GM10248 (cell line): ENCODE measurements around the gene ZIC4.

ENCODE experiments used
- CTCF ChIA-PET: fragments of 300-600 bp; sonication (Branson Sonifier 250); formaldehyde crosslinking; extraction: SDS; loops from one replicate; lab custom pipeline; 2021; ENCODE audit warnings: antibody characterized with exemption; lab: Yijun Ruan, JAX
- POLR2A ChIA-PET: fragments of 350-650 bp; sonication (Branson Sonifier 250); formaldehyde crosslinking; extraction: SDS; loops from one replicate; lab custom pipeline; 2020; ENCODE audit warnings: antibody characterized with exemption; lab: Yijun Ruan, JAX
- DNase-seq: peaks from one replicate; pipeline ENCODE4 v3.0.0; 2012; ENCODE audit errors: extremely low spot score
- TF ChIP-seq, protein P1 (sequence below): IDR thresholded peaks from 2 replicates; pipeline ENCODE4 v1.5.1; 2012; ENCODE audit warnings: mild to moderate bottlenecking, low read depth; ENCODE audit errors: extremely low read depth, missing control alignments, control extremely low read depth

Gene ZIC4

DNA sequence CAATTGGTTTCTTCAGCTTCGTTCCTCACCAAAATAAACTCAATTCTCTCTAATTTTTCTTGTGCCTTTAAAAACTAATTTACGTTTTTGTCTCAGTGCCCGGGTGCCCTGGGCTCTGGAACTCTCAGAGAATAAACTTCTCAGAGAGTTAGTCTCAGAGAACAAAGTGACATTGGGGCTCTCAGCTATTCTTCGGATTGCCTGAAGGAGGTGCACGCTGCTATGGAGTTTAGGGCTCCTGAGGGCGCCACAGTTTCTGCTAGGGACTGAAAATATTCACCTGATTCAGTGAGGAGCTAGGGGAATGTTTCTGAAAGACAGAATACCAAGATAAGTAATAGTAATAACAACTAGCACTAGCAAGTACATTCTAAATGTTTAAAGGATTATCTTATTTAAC, 22.7 kb downstream of the ZIC4 start:
- POLR2A ChIA-PET: no interaction called here
- no peak for DNase-seq
- CTCF ChIA-PET: interaction anchor here (1.5 kb wide), 1 partner anchor 16 kb away, joined by 3 read pairs; no protein-coding TSS in a partner anchor
- TF ChIP-seq, protein P1, sequence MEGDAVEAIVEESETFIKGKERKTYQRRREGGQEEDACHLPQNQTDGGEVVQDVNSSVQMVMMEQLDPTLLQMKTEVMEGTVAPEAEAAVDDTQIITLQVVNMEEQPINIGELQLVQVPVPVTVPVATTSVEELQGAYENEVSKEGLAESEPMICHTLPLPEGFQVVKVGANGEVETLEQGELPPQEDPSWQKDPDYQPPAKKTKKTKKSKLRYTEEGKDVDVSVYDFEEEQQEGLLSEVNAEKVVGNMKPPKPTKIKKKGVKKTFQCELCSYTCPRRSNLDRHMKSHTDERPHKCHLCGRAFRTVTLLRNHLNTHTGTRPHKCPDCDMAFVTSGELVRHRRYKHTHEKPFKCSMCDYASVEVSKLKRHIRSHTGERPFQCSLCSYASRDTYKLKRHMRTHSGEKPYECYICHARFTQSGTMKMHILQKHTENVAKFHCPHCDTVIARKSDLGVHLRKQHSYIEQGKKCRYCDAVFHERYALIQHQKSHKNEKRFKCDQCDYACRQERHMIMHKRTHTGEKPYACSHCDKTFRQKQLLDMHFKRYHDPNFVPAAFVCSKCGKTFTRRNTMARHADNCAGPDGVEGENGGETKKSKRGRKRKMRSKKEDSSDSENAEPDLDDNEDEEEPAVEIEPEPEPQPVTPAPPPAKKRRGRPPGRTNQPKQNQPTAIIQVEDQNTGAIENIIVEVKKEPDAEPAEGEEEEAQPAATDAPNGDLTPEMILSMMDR: no peak

DNA sequence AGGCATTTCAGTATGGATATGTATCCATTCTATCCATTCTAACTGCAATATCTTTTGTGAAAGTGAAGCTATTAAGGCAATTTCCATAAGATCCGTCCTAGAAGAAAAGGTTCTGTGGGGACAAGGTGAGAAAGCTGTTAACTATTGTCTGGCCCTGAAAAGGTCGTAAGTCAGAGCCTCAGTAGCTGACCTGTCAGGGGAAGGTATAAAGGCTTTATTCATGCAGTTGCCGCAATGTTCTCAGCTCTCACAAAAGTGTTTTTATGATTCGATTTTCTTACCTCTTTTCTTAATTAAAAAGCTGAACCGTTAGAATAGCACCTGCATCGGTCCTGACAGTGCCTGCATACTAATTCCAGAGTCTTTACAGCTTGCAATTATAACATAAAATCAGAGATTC, 24.7 kb downstream of the ZIC4 start:
- CTCF ChIA-PET: interaction anchor here (0.9 to 1.2 kb wide), 2 partner anchors 12 to 43 kb away, joined by 3 to 4 read pairs; no protein-coding TSS in a partner anchor
- POLR2A ChIA-PET: no interaction called here
- DNase-seq: no peak
- TF ChIP-seq, protein P1: no peak

DNA sequence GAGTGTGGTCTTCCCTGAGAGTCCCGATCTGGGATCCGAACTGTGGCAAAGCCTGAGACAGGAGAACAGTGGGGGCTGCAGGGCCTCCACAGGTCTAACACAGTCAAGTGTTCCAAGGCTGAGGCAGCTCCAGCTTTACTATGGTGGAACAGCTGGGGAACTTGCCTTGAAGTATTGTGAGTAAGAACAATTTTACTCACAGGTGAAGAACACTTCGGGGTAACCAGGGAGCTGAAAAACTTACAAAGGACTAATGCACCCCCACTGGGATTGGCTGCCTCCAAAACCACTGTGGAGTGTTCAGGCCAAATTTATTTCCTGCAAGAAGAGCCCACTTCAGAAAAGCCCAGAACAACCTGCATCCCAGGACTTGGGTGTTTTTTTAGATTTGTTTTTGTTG, 25.4 kb downstream of the ZIC4 start:
- ChIA-PET POLR2A (no interaction called here), CTCF (interaction anchor here (0.9 kb wide), 1 partner anchor 43 kb away, joined by 4 read pairs; no protein-coding TSS in a partner anchor)
- TF ChIP-seq, protein P1: no peak
- no peak for DNase-seq

DNA sequence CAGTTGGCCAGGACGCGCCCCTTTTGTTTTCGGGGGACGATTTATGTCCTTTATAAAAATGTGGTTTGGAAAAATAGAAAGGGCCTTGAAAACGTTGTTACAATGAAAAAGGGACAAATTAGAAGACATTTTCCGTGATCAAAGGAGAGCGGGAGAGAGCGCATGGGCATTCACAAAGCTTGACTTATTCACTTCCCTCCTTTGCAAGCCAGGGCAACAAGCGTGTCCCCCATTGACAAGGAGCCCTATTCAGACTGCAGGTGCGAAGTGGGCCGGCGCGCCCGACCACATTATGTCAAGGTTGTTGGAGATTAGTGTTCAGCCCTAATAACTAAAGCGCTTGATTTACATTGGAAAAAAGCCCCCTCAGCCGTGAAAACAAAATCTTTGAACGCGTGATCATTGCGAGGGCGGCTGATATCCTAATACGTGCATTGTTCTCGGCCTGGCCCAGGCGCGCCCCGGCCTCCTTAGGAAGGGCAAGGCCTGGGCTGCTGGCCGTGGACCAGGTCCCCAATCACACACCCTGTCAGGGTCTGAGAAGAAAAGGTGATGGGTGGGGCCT, 25.9 kb downstream of the ZIC4 start:
- CTCF ChIA-PET: no interaction called here
- TF ChIP-seq, protein P1: no peak
- no peak for DNase-seq
- POLR2A ChIA-PET: no interaction called here

DNA sequence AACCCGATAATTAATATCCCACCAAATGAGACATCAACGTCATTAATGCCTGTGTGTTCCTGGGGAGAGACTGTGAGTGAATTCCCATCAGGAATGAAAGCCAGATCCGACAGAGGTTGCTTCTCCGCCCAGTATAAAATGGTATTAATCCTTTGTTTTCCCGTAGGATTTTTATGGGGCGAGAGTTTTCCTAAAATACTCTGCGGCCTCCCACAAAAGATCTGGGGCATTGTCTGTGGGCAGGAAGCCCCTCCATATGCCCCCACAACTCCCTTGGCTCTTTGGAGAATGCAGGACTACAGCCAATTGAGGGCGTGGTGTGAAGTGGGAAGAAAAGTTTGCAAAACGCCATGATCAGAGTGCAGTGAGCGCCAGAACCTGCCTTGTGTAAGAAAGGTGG, 26.7 kb downstream of the ZIC4 start:
- TF ChIP-seq, protein P1: no peak
- no peak for DNase-seq
- ChIA-PET POLR2A (no interaction called here), CTCF (no interaction called here)

DNA sequence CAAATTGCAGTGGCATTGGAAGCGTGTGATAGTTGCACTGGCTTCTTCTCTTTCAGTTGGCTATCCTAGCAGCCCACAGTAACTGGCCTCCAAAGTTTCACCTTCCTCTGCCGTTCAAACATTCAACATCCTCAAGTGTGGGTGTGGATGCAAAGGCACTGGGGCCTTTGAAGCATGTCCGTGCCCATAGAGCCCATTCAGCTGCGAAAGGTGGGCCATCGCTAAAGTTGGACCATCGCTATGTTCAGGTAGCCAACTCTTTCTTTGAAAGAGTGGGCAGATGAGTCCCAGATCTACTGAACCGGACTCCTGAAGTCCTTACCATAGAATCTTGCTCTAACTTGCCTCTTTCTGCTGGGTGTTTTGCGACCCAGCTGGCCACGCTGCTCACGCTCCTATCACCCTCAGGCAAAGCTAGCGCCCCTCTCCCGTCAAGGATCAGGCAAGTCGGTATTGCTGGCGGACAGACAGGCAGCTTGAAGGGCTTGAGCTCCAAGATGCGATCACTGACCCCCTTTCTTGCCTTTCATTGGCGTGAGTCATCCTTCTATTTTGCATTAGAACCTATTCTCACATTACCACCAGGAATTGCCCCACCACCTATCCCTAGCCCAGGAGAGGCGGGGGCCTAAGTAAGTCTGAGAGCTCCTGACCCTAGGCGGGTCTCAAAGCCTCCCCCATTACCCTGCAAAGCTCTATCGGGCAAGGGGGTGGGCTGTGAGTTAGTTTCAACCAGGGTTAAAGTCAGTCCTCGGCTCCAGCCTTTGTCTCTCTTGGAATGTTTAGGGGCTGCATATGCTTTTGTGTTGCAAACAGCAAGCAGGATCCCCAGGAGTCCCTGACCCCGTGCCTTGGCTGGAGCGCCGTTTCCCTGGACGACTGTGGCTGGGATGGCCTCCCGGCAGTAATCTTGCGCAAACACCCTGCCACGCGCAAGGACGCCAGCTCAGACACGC, 28.7 kb downstream of the ZIC4 start:
- CTCF ChIA-PET: no interaction called here
- POLR2A ChIA-PET: no interaction called here
- TF ChIP-seq, protein P1: no peak
- DNase-seq: no peak
